Nucleus accumbens (tissue), 56 donors: ENCODE data around the gene NEURL4.

Experiments
- DNase-seq, 56 donors: peaks; one replicate each; lab custom pipeline; 2025; lab: John Stamatoyannopoulos, UW

NEURL4 gene

DNA sequence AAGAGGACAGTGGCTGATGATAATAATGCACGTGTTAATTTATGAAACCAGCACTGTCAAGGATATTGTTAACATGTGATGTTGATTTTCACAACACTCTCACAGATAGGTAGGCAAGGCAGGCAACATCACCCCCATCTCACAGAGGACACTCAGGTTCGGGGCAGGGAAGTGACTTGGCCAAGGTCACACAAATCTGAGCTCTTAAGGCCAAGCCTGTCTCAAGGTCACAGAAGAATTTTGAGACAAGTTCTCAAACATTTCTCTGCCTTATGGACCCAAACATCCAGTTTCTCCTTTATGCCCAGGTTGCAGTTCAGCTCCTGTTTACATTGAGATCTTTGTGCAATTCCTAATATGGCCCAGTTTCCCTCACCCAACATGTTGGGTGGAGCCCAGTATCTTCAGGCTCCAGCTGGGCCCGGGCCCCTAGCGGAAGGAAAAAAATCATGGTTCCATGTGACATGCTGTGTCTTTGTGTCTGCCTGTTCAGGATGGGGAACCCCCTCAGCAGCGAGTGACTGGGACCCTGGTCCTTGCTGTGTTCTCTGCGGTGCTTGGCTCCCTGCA is 46.3 kb downstream of the NEURL4 start:
- no peak for DNase-seq

DNA sequence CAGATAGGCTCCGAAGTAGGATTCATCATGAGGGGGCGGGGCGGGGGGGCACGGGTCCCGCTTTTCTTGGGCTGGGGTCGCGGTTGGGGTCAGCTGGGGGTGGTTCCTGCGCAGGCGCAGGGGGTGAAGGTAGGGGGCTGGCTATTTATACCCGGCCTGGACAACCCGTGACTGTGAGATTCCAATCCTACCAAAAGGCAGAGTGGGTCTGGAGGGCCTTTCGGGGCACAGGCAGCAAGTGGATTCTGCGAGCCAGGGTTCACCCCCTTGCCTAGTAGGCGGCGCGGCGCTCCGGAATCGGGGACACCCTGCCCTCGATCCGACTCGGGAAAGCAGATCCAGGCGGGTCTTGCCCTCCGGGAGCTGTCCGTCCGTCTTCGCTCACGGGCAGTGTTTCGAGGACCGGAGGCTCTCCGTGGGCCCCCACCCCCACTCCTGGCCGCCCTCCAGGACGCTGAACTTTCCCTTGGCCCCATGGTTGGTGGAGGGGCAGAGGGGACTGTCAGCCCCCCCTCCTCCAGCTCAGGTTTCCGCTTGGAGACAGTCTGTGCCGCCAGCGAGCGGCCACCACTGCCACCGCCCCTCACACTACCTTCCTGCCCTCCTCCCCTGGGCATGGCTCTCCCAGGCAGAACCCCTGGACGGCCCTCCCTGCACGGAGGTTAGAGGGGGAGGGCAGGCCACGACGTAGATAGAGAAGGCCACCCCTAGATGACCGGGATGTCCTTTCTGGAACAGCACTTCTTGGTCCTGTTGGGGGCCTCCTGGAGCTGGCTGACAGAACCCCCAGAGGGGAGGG is 47.0 kb downstream of the NEURL4 start:
- DNase-seq, result peak in 2 of 56 donors; percentile 15 to 40

DNA sequence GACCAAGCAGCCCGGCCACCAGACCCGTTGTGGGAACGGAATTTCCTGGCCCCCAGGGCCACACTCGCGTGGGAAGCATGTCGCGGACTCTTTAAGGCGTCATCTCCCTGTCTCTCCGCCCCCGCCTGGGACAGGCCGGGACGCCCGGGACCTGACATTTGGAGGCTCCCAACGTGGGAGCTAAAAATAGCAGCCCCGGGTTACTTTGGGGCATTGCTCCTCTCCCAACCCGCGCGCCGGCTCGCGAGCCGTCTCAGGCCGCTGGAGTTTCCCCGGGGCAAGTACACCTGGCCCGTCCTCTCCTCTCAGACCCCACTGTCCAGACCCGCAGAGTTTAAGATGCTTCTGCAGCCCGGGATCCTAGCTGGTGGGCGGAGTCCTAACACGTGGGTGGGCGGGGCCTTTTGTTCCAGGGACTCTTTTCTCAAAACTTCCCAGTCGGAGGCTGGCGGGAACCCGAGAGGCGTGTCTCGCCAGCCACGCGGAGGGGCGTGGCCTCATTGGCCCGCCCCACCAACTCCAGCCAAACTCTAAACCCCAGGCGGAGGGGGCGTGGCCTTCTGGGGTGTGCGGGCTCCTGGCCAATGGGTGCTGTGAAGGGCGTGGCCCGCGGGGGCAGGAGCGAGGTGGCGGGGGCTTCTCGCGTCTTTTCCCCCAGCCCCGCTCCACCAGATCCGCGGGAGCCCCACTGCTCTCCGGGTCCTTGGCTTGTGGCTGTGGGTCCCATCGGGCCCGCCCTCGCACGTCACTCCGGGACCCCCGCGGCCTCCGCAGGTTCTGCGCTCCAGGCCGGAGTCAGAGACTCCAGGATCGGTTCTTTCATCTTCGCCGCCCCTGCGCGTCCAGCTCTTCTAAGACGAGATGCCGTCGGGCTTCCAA is 47.8 kb downstream of the NEURL4 start, which contains the start of gene SLC2A4:
Gene SLC2A4 (plus strand): TSS at position 645 of the 879 bp plus-strand sequence. CDS start 217 bp downstream, at position 862.
- peak in 49 of 56 donors; percentile 16 to 91 (median 61) for DNase-seq

DNA sequence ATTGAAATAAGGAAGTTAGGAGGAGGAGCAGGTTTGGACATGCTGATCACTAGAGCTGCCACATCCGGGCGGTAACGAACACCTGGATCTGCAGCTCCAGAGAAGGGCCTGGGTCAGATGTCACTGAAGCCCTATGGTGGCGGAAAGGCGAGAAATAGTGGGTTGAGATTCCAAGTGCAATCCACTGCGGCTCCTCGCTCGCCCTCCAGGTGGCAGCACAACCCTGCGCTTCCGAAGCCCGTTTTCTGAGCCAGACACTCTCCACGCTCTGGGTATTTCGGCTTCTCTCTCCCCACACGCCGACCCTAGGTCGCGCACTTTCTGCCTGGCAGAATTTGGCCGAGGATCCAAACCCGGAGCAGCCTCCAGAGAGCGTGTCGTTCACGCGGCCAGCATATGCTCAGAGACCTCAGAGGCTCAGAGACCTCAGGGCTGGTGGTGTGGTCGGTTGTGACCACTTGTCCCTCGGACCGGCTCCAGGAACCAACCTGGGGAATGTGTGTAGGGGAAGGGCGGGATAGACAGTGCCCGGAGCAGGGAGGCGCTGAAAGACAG is 48.5 kb downstream of the NEURL4 start:
- peak in 50 of 56 donors; percentile 19 to 88 (median 64) for DNase-seq

DNA sequence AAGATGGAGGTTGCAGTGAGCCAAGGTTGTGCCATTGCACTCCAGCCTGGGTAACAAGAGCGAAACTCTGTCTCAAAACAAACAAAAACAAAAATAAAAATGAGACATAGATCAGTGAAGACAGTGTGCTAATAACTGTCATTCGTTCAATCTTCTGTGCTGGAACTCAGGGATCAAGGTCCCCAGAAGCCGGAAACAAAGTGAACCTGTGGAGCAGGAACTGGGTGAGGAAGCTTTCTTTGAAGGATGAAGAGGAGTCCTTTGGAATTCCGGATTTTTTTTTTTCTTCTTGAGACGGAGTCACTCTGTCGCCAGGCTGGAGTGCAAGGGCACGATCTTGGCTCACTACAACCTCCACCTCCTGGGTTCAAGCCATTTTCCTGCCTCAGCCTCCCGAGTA is 49.7 kb downstream of the NEURL4 start:
- no peak for DNase-seq

DNA sequence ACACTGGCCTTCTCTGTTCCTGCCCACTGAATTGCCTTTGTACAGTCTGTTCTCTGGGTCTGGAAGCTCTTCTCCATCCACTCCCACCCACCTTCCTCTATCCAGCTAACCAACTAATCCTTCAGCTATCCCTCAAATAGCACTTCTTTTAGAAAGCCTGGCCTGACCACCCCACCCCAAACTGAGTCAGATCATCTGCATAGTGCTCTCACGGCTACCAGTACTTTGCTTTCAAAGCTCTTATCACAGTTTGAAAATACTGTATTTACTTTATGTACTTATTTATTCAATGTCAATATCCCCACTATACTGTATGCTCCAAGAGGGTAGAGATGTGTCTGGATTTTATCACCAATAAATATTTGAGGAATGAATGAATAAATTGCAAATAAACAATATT is 62.4 kb downstream of the NEURL4 start:
- no peak for DNase-seq
